ENCODE measurements around the gene MYCL. TPM values are rescaled to one million over a fixed set of nuclear protein-coding genes. Genes with fewer than 3 reads are reported as not detected.

MYCL gene
- total and polyA plus RNA-seq, 2 of the 8 experiments (the other 6 are each of a cell fraction or from before 2014, with no cell fraction given) = 20.3 to 28.8 TPM

DNA sequence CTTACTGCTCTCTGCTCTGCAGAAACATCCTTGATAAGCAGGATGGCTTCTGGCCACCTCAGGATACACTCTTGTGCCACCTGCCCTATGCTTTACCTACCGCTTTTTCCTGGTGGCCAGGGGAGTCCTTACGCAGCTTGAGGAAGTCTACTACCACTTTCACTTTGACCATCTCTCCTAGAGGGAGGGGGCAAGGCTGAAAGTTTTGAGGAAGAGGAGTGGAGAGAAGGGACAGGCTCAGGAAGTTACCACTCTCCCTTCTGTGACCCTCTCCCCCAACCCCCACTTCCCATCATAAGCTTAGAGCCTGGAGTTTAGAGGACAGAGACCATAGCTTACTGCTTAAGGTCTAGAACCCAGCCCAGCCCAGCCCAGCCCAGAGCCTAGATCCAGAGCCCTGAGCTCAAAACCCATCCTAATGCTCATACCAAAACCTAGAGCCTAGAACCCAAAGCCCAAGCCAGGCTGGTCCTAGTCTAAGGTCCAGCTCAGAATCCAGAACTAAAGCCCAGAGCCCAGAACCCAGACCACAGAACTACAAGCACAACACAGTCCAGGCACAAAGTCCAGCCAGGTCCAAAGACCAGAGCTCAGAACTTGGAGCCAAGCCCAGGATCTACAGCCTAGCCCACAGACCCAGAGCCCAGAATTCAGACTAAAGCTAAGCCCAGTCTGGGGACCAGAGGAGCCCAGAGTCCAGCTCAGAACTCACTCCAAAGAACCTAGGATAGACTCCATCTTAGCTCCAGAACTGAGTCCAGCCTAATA is 35.2 kb upstream of the MYCL start:
- DNase-seq (ENCODE audit: low read depth in 1 of 2, low spot score in 2 of 2) = no peak
- Histone ChIP-seq H4K20me1 (replicated peaks in 1 of 2; ENCODE audit: control insufficient read depth in 1 of 2, insufficient read depth in 2 of 2, low read length in 2 of 2) (no peaks in the 10 kb centered on the region), H3K27ac (ENCODE audit: low read depth, low read length) (no peak overlapping the region), H4K8ac (ENCODE audit: extremely low read depth, insufficient read depth, low read length) (no peak overlapping the region), H2BK5ac (ENCODE audit: low read depth, low read length) (no peak overlapping the region), H2BK20ac (ENCODE audit: low read length) (no peak overlapping the region), H2AFZ (ENCODE audit: low read length) (no peak overlapping the region), H3K79me2 (ENCODE audit: control insufficient read depth in 1 of 2, insufficient read depth in 2 of 2, low read length in 2 of 2) (no peaks in the 10 kb centered on the region), H3K4me3 (ENCODE audit: extremely low read depth in 1 of 4, insufficient read depth in 2 of 4, low read depth in 3 of 4, low read length in 4 of 4) (no peak overlapping the region), H3K14ac (ENCODE audit: insufficient read length) (no peak overlapping the region), H3K79me1 (ENCODE audit: low read depth, low read length) (no peaks in the 10 kb centered on the region), H2AK5ac (ENCODE audit: low read depth, low read length) (no peak overlapping the region), H4K91ac (replicated peaks; ENCODE audit: insufficient read length, low read length) (no peak overlapping the region), H3K4me2 (ENCODE audit: insufficient read depth in 1 of 2, low read depth in 2 of 2, low read length in 2 of 2) (no peak overlapping the region), H3K36me3 (ENCODE audit: control insufficient read depth in 2 of 4, insufficient read depth in 4 of 4, low read length in 3 of 4) (no peaks in the 10 kb centered on the region), H3K9ac (replicated peaks in 1 of 4; ENCODE audit: extremely low read depth in 1 of 4, low read depth in 3 of 4, low read length in 3 of 4) (no peak overlapping the region), H3K23ac (ENCODE audit: insufficient read length) (no peak overlapping the region), H3K18ac (ENCODE audit: extremely low read depth, low read length) (no peak overlapping the region), H2BK15ac (ENCODE audit: low read length) (no peak overlapping the region; the same call in 1 of the 2 replicates), H3K4ac (replicated peaks; ENCODE audit: insufficient read length, low read depth, low read length) (peak overlapping the region; percentile 48), H2BK120ac (replicated peaks; ENCODE audit: low read depth, low read length) (no peak overlapping the region), H2BK12ac (ENCODE audit: low read depth, low read length) (no peak overlapping the region), H3K9me3 (ENCODE audit: insufficient read depth in 2 of 2, low read depth in 1 of 2, low read length in 1 of 2) (no peaks in the 10 kb centered on the region), H3K23me2 (ENCODE audit: low read depth, low read length) (no peaks in the 10 kb centered on the region), H3K56ac (replicated peaks; ENCODE audit: insufficient read length, low read depth, low read length) (no peak overlapping the region), H4K5ac (ENCODE audit: insufficient read length, low read depth, low read length) (no peak overlapping the region), H3K27me3 (replicated peaks in 1 of 4; ENCODE audit: control insufficient read depth in 3 of 4, extremely low read depth in 1 of 4, insufficient read depth in 3 of 4, low read length in 3 of 4) (no peaks in the 10 kb centered on the region), H3K4me1 (replicated peaks in 1 of 4; ENCODE audit: control insufficient read depth in 3 of 4, insufficient read depth in 4 of 4, low read length in 3 of 4) (no peaks in the 10 kb centered on the region)
- POLR2A ChIA-PET (ENCODE audit: partially characterized antibody) = interaction anchor here (1.2 to 2.9 kb wide), 4 partner anchors 13 to 30 kb away, joined by 3 to 10 read pairs (median 5); partner anchors contain the start of gene MFSD2A
- no peak for TF ChIP-seq JUND (IDR thresholded peaks at IDR 0.05; ENCODE audit: low read length)
- CTCF ChIA-PET (ENCODE audit: partially characterized antibody) = interaction anchor here (0.9 to 2.6 kb wide), 6 partner anchors 10 to 95 kb away, joined by 3 to 30 read pairs (median 5); no protein-coding TSS in a partner anchor
- no peak for FAIRE-seq
- 92% methylated on average over 2 of the region's 2 CpGs; no CpG with 5 or more reads in 1 of the 2 experiments for WGBS, 2 experiments (ENCODE audit: extremely low coverage in 1 of 2, insufficient coverage in 1 of 2, insufficient read length in 1 of 2, insufficient replicate concordance in 2 of 2, low coverage in 1 of 2, low lambda C conversion rate in 2 of 2, missing lambda C conversion rate in 1 of 2)

Data from H1 (cell line).